H1 (cell line): ENCODE measurements around the gene SLC12A7. TPM values are rescaled to one million over a fixed set of nuclear protein-coding genes. Genes with fewer than 3 reads are reported as not detected.

Experiments used
- SRF ChIP-seq: IDR thresholded peaks from 2 replicates; pipeline ENCODE4 v1.6.1; 2011; ENCODE audit warnings: mild to moderate bottlenecking, low read depth, low read length, moderate library complexity
- TAF7 ChIP-seq: optimal IDR thresholded peaks from 2 replicates; pipeline ENCODE3; 2011; ENCODE audit warnings: low read depth, mild to moderate bottlenecking, inconsistent platforms, low read length, moderate library complexity, borderline replicate concordance
- polyA plus RNA-seq, 7 experiments: library from polyadenylated mRNA; depleted of rRNA in 3 of 7; stranded (reverse) in 5 of 7; unstranded in 2 of 7; fragments of >200 nt in 5 of 7; fragments of 200-250 nt in 2 of 7; gene quantifications; 1 replicate in 5 of 7; 2 replicates in 1 of 7; 4 replicates in 1 of 7; pipeline versions ENCODE4 v1.2.1 to v1.2.3, GENCODE V29; 2011 to 2013; ENCODE audit warnings: missing spikeins in 2 of 7, mixed read lengths in 2 of 7
- total RNA-seq: library from RNA; stranded (reverse); fragmentation: NEBNext Ultra II Directional; extraction: Animal tissue kit (Norgen Biotek cat#: 25700); gene quantifications from 2 replicates; pipeline ENCODE4 v1.2.1, GENCODE V29; 2021

SLC12A7 gene
- total and polyA plus RNA-seq, 2 of the 8 experiments (the other 6 are each of a cell fraction or from before 2014, with no cell fraction given), result 23.5 to 39.7 TPM

DNA sequence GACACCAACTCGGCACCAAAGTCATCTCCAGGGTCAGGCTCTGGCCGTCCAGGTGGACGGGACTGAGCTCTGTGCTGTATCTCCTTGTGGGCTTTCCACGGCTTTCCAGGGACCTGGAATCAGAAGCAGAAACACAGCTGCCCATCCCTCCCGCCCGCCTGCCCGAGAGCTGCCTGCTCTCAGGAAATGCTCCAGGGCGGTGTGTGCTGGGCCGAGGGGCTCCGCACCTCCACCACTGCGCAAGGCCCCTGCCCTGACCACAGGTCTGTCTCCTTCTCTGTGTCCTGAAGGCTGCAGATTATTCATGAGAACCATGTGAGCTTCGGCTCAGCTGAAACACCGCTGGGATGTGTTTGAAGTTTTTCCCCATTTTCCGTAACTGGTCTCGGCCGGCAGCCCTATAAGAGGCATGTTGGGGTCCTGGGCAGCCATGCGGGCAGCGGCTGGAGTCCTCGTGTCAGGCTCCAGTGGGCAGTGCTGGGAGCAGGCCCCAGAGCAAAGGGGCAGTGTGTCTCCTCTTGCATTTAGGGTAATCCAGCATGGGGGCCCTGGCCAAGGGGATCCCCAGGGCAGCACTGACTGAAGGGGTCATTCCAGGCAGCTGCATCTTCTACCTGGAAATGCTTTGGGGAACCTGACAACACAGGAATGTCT, 80.4 kb downstream of the SLC12A7 start (continued):
- no peak for TF ChIP-seq TAF7
- TF ChIP-seq SRF, result no peak
- TF ChIP-seq, all 59 proteins: peak for 0
